ENCODE results near the gene TTYH3.

The TTYH3 gene

DNA sequence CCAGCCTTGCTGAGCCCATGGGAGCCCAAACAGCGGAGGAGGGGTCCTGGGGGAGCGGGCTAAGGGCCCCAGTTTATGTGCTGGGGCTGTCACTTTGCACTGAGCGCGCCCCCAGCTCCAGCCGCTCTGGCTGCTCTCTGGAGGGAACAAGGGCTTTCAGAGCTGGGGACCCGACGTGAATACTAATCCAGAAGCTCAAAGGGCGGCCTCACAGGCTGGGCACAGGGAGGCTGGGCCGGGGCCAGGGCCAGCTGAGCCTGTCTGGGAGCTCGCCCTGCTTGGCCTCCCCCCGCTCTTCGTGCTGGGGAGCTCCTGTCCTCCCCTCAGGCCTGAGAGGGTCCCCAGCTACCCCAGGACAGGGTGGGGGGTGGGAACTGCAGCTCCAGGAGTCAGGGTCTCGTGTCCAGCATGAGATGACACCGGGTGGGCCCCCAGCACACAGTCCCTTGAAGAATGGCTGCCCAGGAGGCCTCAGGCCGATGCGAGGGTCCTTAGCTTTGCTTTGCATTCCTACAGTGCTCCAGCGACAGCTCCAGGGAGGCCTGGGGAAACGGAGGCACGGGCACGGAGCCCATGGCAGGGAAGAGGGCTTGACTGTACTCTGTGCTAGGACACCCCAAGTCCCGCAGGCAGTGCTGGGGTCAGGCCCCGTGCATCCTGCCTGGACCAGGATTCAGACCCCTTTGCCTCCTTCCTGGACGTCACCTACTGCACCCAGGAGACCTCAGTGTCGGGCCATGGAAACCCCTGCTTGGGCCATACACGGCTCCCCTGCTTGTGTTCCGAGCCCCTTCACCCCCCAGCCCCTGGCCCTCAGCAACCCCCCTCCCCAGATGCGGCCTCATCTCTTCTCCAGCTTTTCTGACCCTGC lies 50.4 kb downstream of the TTYH3 start:
- TF ChIP-seq, protein P1, sequence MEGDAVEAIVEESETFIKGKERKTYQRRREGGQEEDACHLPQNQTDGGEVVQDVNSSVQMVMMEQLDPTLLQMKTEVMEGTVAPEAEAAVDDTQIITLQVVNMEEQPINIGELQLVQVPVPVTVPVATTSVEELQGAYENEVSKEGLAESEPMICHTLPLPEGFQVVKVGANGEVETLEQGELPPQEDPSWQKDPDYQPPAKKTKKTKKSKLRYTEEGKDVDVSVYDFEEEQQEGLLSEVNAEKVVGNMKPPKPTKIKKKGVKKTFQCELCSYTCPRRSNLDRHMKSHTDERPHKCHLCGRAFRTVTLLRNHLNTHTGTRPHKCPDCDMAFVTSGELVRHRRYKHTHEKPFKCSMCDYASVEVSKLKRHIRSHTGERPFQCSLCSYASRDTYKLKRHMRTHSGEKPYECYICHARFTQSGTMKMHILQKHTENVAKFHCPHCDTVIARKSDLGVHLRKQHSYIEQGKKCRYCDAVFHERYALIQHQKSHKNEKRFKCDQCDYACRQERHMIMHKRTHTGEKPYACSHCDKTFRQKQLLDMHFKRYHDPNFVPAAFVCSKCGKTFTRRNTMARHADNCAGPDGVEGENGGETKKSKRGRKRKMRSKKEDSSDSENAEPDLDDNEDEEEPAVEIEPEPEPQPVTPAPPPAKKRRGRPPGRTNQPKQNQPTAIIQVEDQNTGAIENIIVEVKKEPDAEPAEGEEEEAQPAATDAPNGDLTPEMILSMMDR (IDR thresholded peaks at IDR 0.05; ENCODE audit: borderline replicate concordance, insufficient read depth, low read depth, low read length) = no peak
- H3K4me3 ChIP-seq (ENCODE audit: low read depth, low read length) = no peak overlapping the region

GRCh38 chr7:2684501-2684900 lies 52.7 kb downstream of the TTYH3 start:
- no peak overlapping the region for H3K4me3 ChIP-seq (ENCODE audit: low read depth, low read length)
- TF ChIP-seq, protein P1 (IDR thresholded peaks at IDR 0.05; ENCODE audit: borderline replicate concordance, insufficient read depth, low read depth, low read length) = no peak

- H3K4me3 ChIP-seq (ENCODE audit: low read depth, low read length) = no peak overlapping the region
- TF ChIP-seq, protein P1 (IDR thresholded peaks at IDR 0.05; ENCODE audit: borderline replicate concordance, insufficient read depth, low read depth, low read length) = no peak
Observed at GRCh38 chr7:2686101-2686500, 54.3 kb downstream of the TTYH3 start.

DNA sequence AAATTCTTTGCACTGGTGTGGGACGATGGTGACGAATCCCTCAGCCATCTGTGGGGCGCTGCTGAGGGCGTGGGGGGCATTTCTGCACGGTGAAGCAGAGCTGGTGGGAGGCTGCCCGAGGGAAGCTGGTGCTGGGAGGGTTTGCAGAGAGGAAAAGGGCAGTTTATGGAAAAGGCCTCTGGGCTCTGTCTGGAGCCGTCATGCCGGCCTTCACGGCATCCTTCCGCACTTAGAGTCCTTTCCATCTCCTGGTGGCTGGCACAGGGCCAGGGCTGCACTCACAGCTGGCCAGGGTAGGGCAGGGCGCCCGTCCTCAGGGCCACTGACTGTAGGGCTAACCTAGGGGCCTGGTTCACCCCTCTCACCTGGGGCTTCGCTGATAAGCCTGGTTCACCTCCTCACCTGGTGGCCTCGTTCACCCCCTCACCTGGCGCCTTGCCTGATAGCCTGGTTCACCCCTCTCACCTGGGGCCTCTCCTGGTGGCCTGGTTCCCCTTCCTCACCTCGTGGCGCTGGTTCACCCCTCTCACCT lies 55.6 kb downstream of the TTYH3 start:
- TF ChIP-seq, protein P1 (IDR thresholded peaks at IDR 0.05; ENCODE audit: borderline replicate concordance, insufficient read depth, low read depth, low read length) = no peak
- H3K4me3 ChIP-seq (ENCODE audit: low read depth, low read length) = peak overlapping the region; percentile 78

DNA sequence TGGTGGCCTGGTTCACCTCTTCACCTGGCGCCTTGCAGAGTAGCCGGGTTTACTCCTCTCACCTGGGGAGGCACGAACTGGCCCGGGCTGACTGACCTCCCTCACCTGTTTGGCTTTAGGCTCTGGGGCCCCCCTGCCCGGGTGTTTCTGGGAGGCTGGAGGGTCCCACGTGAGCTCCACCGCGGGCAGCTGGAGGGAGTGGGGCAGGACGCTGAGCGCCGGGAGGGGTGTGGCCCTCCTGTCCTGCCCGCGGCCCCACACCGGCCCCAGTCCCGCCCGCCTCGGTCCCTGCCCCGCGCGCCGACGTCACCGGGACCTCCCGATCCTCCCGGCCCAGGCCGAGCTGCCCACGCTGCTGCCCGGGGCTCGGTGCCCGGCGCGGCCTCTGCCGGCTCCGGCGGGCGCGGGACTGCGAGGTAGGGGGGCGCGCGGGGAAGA lies 56.1 kb downstream of the TTYH3 start, which contains the start of gene AMZ1:
AMZ1 (plus strand) TSS at position 322 of the 438 bp plus-strand sequence. CDS start 12,250 bp downstream, outside the sequence.
- TF ChIP-seq, protein P1 (IDR thresholded peaks at IDR 0.05; ENCODE audit: borderline replicate concordance, insufficient read depth, low read depth, low read length) = no peak
- H3K4me3 ChIP-seq (ENCODE audit: low read depth, low read length) = peak within 1 kb of the TSS; percentile 78

- peak overlapping the region; percentile 78 for H3K4me3 ChIP-seq (ENCODE audit: low read depth, low read length)
Observed at GRCh38 chr7:2688409-2689342, 56.9 kb downstream of the TTYH3 start.

More at GRCh38 chr7:2688409-2689342, 56.9 kb downstream of the TTYH3 start:
- TF ChIP-seq, protein P1 (IDR thresholded peaks at IDR 0.05; ENCODE audit: borderline replicate concordance, insufficient read depth, low read depth, low read length) = no peak
